K562 (cell line): Measurements from ENCODE around the gene MRPL44. TPM values are rescaled to one million over a fixed set of nuclear protein-coding genes. Genes with fewer than 3 reads are reported as not detected.

Experiments
- CCNT2 ChIP-seq: IDR thresholded peaks from 2 replicates; pipeline ENCODE4 v1.6.1; 2011; ENCODE audit warnings: borderline replicate concordance, low read depth, mild to moderate bottlenecking, moderate library complexity, mixed read lengths, low read length; ENCODE audit not compliant: insufficient read length; ENCODE audit errors: extremely low read depth
- CREM ChIP-seq: IDR thresholded peaks from 2 replicates; pipeline ENCODE4 v1.6.1; 2014; ENCODE audit warnings: antibody characterized with exemption, low read depth
- CTCF ChIP-seq, 3 experiments: IDR thresholded peaks in 2 of 3; conservative IDR thresholded peaks in 1 of 3; 2 replicates each; pipeline ENCODE4 v1.5.1; 2011 to 2012; ENCODE audit warnings: low read length in 3 of 3, mild to moderate bottlenecking in 3 of 3, control low read depth in 2 of 3, improper control_type of control experiment in 1 of 3, inconsistent platforms in 1 of 3, low read depth in 1 of 3, mixed read lengths in 1 of 3, moderate library complexity in 1 of 3; ENCODE audit not compliant: insufficient read depth in 2 of 3
- E2F6 ChIP-seq, 2 experiments: IDR thresholded peaks; 2 replicates each; pipeline ENCODE4 v1.6.1; 2011; ENCODE audit warnings: borderline replicate concordance in 1 of 2, control low read depth in 1 of 2, low read depth in 1 of 2, low read length in 1 of 2, mild to moderate bottlenecking in 1 of 2, mixed read lengths in 1 of 2, moderate library complexity in 1 of 2; ENCODE audit not compliant: insufficient read depth in 1 of 2, insufficient read length in 1 of 2, poor library complexity in 1 of 2, severe bottlenecking in 1 of 2; ENCODE audit errors: extremely low read depth in 1 of 2
- ELF4 ChIP-seq: fragments of 450-650 bp; formaldehyde crosslinking; IDR thresholded peaks from 2 replicates; pipeline ENCODE4 v1.4.0; 2022; ENCODE audit warnings: missing genetic modification characterization
- ETS2 ChIP-seq: IDR thresholded peaks from 2 replicates; pipeline ENCODE4 v1.6.1; 2016; ENCODE audit warnings: borderline replicate concordance, missing genetic modification characterization, mild to moderate bottlenecking, moderate library complexity, missing compliant biosample characterization; ENCODE audit not compliant: poor library complexity, severe bottlenecking
- FOXM1 ChIP-seq, 2 experiments: fragments of 450-650 bp in 1 of 2; sonication (generic) in 1 of 2; formaldehyde crosslinking in 1 of 2; IDR thresholded peaks; 2 replicates each; pipeline versions ENCODE4 v1.6.1 to v1.9.0; 2017 to 2022; ENCODE audit warnings: low read depth in 2 of 2, mild to moderate bottlenecking in 2 of 2, missing genetic modification reagents in 1 of 2, moderate library complexity in 1 of 2
- NCOR1 ChIP-seq: fragments of 450-650 bp; IDR thresholded peaks from 2 replicates; pipeline ENCODE4 v1.6.1; 2016; ENCODE audit warnings: mild to moderate bottlenecking, moderate library complexity
- NRF1 ChIP-seq, 2 experiments: fragments of 450-650 bp; IDR thresholded peaks in 1 of 2; conservative IDR thresholded peaks in 1 of 2; 2 replicates each; pipeline ENCODE4 v1.6.1; 2014; ENCODE audit warnings: mild to moderate bottlenecking in 2 of 2
- POLR2AphosphoS5 ChIP-seq: IDR thresholded peaks from 2 replicates; pipeline ENCODE4 v1.6.1; 2011; ENCODE audit warnings: mild to moderate bottlenecking, low read depth, low read length, moderate library complexity; ENCODE audit not compliant: control insufficient read depth, insufficient read depth
- POLR2H ChIP-seq: IDR thresholded peaks from 2 replicates; pipeline ENCODE4 v1.6.1; 2016; ENCODE audit warnings: missing genetic modification characterization, low read depth, mild to moderate bottlenecking, control low read depth, missing compliant biosample characterization, moderate library complexity
- REST ChIP-seq, 2 experiments: fragments of 450-650 bp; formaldehyde crosslinking in 1 of 2; IDR thresholded peaks; 2 replicates each; pipeline versions ENCODE4 v1.4.0 to v1.6.1; 2014 to 2020; ENCODE audit warnings: mild to moderate bottlenecking in 2 of 2, borderline replicate concordance in 1 of 2, low read depth in 1 of 2
- U2AF1 ChIP-seq: fragments of 200-400 bp; formaldehyde crosslinking; optimal IDR thresholded peaks from 2 replicates; pipeline ENCODE3; 2017; ENCODE audit warnings: mild to moderate bottlenecking, low read depth, low read length, moderate library complexity
- ZFP1 ChIP-seq: fragments of 450-650 bp; formaldehyde crosslinking; IDR thresholded peaks from 2 replicates; pipeline ENCODE4 v1.4.0; 2020; ENCODE audit warnings: mild to moderate bottlenecking, mixed read lengths
- ZNF431 ChIP-seq: sonication (generic); formaldehyde crosslinking; IDR thresholded peaks from 2 replicates; pipeline ENCODE4 v1.8.0; 2022; ENCODE audit warnings: mild to moderate bottlenecking, missing genetic modification reagents
- polyA plus RNA-seq, 8 experiments: library from polyadenylated mRNA; depleted of rRNA in 4 of 8; stranded (reverse) in 5 of 8; unstranded in 3 of 8; fragments of >200 nt; fragmentation: Nextera tagmentation in 2 of 8; fragmentation: Illumina TruSeq in 1 of 8; extraction: Ambion mirVana in 2 of 8; extraction: Trizol in 1 of 8; gene quantifications; 2 replicates each; pipeline versions ENCODE4 v1.2.1 to v1.2.3, GENCODE V29; 2011 to 2014; ENCODE audit warnings: inconsistent platforms in 1 of 8, missing spikeins in 1 of 8
- total RNA-seq, 7 experiments: library from RNA; depleted of rRNA in 6 of 7; stranded (reverse); fragments of >200 nt in 6 of 7; fragmentation: Illumina TruSeq in 2 of 7; extraction: Trizol in 2 of 7; gene quantifications; 2 replicates each; pipeline versions ENCODE4 v1.2.1 to v1.2.3, GENCODE V29; 2011 to 2021; ENCODE audit warnings: low replicate concordance in 1 of 7

The MRPL44 gene
- total and polyA plus RNA-seq, 9 of the 15 experiments (the other 6 are each of a cell fraction or from before 2014, with no cell fraction given) = 10.4 to 26.0 (median 20.2) TPM

- TF ChIP-seq REST (IDR thresholded peaks at IDR 0.05; ENCODE audit: borderline replicate concordance) (0 out of 2 replicates have a peak, but pooled peaks have one; percentile 33), REST (CRISPR knock-in tag; IDR thresholded peaks at IDR 0.05; ENCODE audit: low read depth) (no peak), U2AF1 (no peak), FOXM1 (IDR thresholded peaks at IDR 0.05; ENCODE audit: low read depth) (no peak), FOXM1 (CRISPR knock-in tag; IDR thresholded peaks at IDR 0.05; ENCODE audit: low read depth) (no peak), NRF1 (conservative IDR thresholded peaks at IDR 0.05 in 1 of 2, IDR thresholded peaks at IDR 0.05 in 1 of 2) (no peak), E2F6 (IDR thresholded peaks at IDR 0.05; ENCODE audit: borderline replicate concordance in 1 of 2, extremely low read depth in 1 of 2, insufficient read depth in 1 of 2, insufficient read length in 1 of 2, low read depth in 1 of 2, low read length in 1 of 2, poor library complexity in 1 of 2, severe bottlenecking in 1 of 2) (no peak), ZFP1 (no peak), NCOR1 (no peak), CCNT2 (no peak), CTCF (IDR thresholded peaks at IDR 0.05 in 2 of 3, conservative IDR thresholded peaks at IDR 0.05 in 1 of 3; ENCODE audit: insufficient read depth in 2 of 3, low read depth in 1 of 3, low read length in 3 of 3) (peak; percentile 46 to 56 (median 52)), ETS2 (tag) (no peak), CREM (no peak), ELF4 (CRISPR knock-in tag) (no peak), ZNF431 (CRISPR knock-in tag) (no peak), POLR2H (tag) (no peak), POLR2AphosphoS5 (no peak)
Observed at GRCh38 chr2:223989206-223989855, 32.1 kb downstream of the MRPL44 start (continued).
